Raji (cell line): ENCODE results near the gene BCAP29.

ENCODE experiments used
- POLR2A ChIP-seq: IDR thresholded peaks from 2 replicates; pipeline ENCODE4 v1.6.1; 2011; ENCODE audit warnings: low read depth, low read length, control low read depth; ENCODE audit not compliant: insufficient read depth

BCAP29 gene

GRCh38 chr7:107632492-107632865 is 52.4 kb downstream of the BCAP29 start:
- TF ChIP-seq POLR2A, result no peak

- TF ChIP-seq POLR2A, result no peak
Measured at GRCh38 chr7:107638594-107638993, 58.5 kb downstream of the BCAP29 start.

GRCh38 chr7:107641676-107642075 is 61.6 kb downstream of the BCAP29 start:
- TF ChIP-seq POLR2A, result no peak

- TF ChIP-seq POLR2A, result no peak
Measured at GRCh38 chr7:107642501-107642900, 62.5 kb downstream of the BCAP29 start.

- TF ChIP-seq POLR2A, result no peak
Measured at GRCh38 chr7:107643407-107643806, 63.4 kb downstream of the BCAP29 start.

- TF ChIP-seq POLR2A, result no peak
Measured at GRCh38 chr7:107643938-107644308, 63.9 kb downstream of the BCAP29 start.

GRCh38 chr7:107644309-107644974 is 64.4 kb downstream of the BCAP29 start:
- TF ChIP-seq POLR2A, result no peak

GRCh38 chr7:107652642-107653041 is 72.6 kb downstream of the BCAP29 start:
- TF ChIP-seq POLR2A, result no peak

GRCh38 chr7:107658467-107658866 is 78.4 kb downstream of the BCAP29 start:
- no peak for TF ChIP-seq POLR2A

GRCh38 chr7:107659666-107660065 is 79.6 kb downstream of the BCAP29 start:
- no peak for TF ChIP-seq POLR2A

GRCh38 chr7:107660381-107661080 is 80.5 kb downstream of the BCAP29 start, which contains the start of gene SLC26A4:
Gene SLC26A4, plus strand, starts transcription at chr7:107660828. Its CDS starts 814 bp downstream, at chr7:107661642.
- TF ChIP-seq POLR2A, result no peak

- TF ChIP-seq POLR2A, result no peak
Measured at GRCh38 chr7:107661081-107661864, 81.2 kb downstream of the BCAP29 start.

GRCh38 chr7:107661865-107662379 is 81.9 kb downstream of the BCAP29 start:
- no peak for TF ChIP-seq POLR2A

GRCh38 chr7:107663196-107663595 is 83.2 kb downstream of the BCAP29 start:
- no peak for TF ChIP-seq POLR2A

GRCh38 chr7:107666790-107667189 is 86.7 kb downstream of the BCAP29 start:
- TF ChIP-seq POLR2A, result no peak

- TF ChIP-seq POLR2A, result no peak
Measured at GRCh38 chr7:107667341-107667740, 87.3 kb downstream of the BCAP29 start.
